Transverse colon (tissue), 3 donors: ENCODE results near the gene HECTD2.
A peak's percentile ranks its signal among the peaks of the same experiment; 100 is the strongest.

Experiments used
- POLR2A ChIP-seq: fragments of 450-650 bp; IDR thresholded peaks from one replicate; pipeline ENCODE4 v1.6.1; 2016; ENCODE audit warnings: antibody characterized with exemption, mild to moderate bottlenecking, moderate library complexity
- TF ChIP-seq, protein P1 (sequence below), 5 experiments: fragments of 200-600 bp in 3 of 5; fragments of 450-650 bp in 2 of 5; sonication (generic) in 3 of 5; IDR thresholded peaks; 1 replicate in 2 of 5; 2 replicates in 3 of 5; pipeline ENCODE4 v1.5.1; 2016 to 2017; ENCODE audit warnings: antibody characterized with exemption in 5 of 5, inconsistent platforms in 3 of 5, mild to moderate bottlenecking in 2 of 5, moderate library complexity in 1 of 5

DNA sequence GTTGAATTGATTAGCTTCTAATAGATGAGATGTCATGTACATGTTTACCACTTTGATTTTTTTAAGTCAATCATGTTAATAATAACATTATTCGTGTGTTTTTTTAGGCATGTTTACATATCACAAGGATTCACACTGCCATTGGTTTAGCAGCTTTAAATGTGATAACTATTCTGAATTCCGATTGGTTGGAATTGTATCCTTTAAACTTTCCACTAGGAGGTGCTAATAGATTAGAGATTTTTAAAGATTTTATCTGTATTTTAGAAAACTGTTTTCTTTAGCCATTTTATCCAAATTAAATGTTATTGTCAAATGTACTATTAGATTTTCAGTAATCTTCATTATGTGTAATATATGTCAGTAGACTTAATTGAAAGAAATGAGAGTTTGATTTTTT is 83.2 kb downstream of the HECTD2 start:
- TF ChIP-seq, protein P1, sequence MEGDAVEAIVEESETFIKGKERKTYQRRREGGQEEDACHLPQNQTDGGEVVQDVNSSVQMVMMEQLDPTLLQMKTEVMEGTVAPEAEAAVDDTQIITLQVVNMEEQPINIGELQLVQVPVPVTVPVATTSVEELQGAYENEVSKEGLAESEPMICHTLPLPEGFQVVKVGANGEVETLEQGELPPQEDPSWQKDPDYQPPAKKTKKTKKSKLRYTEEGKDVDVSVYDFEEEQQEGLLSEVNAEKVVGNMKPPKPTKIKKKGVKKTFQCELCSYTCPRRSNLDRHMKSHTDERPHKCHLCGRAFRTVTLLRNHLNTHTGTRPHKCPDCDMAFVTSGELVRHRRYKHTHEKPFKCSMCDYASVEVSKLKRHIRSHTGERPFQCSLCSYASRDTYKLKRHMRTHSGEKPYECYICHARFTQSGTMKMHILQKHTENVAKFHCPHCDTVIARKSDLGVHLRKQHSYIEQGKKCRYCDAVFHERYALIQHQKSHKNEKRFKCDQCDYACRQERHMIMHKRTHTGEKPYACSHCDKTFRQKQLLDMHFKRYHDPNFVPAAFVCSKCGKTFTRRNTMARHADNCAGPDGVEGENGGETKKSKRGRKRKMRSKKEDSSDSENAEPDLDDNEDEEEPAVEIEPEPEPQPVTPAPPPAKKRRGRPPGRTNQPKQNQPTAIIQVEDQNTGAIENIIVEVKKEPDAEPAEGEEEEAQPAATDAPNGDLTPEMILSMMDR (IDR thresholded peaks at IDR 0.05), result peak; percentile 42 to 62 (median 49)
- TF ChIP-seq POLR2A, result no peak
